HL-60 (cell line): ENCODE measurements around the gene MBD3.

ENCODE experiments used
- GABPA ChIP-seq: IDR thresholded peaks from 2 replicates; pipeline ENCODE4 v1.6.1; 2012; ENCODE audit warnings: low read depth
- POLR2AphosphoS5 ChIP-seq: IDR thresholded peaks from 2 replicates; pipeline ENCODE4 v1.6.1; 2012; ENCODE audit warnings: low read depth
- REST ChIP-seq: IDR thresholded peaks from 2 replicates; pipeline ENCODE4 v1.6.1; 2012; ENCODE audit warnings: low read depth; ENCODE audit not compliant: insufficient replicate concordance
- TF ChIP-seq, protein P1 (sequence below): IDR thresholded peaks from one replicate; pipeline ENCODE4 v1.5.1; 2011; ENCODE audit warnings: low read length, control low read depth, inconsistent platforms; ENCODE audit not compliant: insufficient read depth

- no peak for TF ChIP-seq POLR2AphosphoS5
- TF ChIP-seq, protein P1, sequence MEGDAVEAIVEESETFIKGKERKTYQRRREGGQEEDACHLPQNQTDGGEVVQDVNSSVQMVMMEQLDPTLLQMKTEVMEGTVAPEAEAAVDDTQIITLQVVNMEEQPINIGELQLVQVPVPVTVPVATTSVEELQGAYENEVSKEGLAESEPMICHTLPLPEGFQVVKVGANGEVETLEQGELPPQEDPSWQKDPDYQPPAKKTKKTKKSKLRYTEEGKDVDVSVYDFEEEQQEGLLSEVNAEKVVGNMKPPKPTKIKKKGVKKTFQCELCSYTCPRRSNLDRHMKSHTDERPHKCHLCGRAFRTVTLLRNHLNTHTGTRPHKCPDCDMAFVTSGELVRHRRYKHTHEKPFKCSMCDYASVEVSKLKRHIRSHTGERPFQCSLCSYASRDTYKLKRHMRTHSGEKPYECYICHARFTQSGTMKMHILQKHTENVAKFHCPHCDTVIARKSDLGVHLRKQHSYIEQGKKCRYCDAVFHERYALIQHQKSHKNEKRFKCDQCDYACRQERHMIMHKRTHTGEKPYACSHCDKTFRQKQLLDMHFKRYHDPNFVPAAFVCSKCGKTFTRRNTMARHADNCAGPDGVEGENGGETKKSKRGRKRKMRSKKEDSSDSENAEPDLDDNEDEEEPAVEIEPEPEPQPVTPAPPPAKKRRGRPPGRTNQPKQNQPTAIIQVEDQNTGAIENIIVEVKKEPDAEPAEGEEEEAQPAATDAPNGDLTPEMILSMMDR: no peak
- TF ChIP-seq REST: no peak
- TF ChIP-seq GABPA: no peak
These were observed 7.5 kb downstream of the MBD3 start for GRCh38 chr19:1585243-1585580.
